Cardiac muscle cell (in vitro differentiated cells and primary cell): ENCODE results near the gene CENATAC. TPM values are rescaled to one million over a fixed set of nuclear protein-coding genes. Genes with fewer than 3 reads are reported as not detected.
A peak's percentile ranks its signal among the peaks of the same experiment; 100 is the strongest.

Experiments used
- DNase-seq, 2 donors: peaks; one replicate each; pipeline versions ENCODE4 v3.0.0 to v3.0.0-alpha.2; 2010 to 2017; ENCODE audit warnings: low read depth in 1 of 2, low spot score in 1 of 2
- H3K27ac ChIP-seq: fragments of 200-600 bp; sonication (generic); 2 replicates; pipeline ENCODE4 v1.5.1; 2016
- H3K27me3 ChIP-seq: fragments of 200-600 bp; sonication (generic); 2 replicates; pipeline ENCODE4 v1.6.0; 2016; ENCODE audit warnings: control low read depth
- H3K36me3 ChIP-seq: fragments of 200-600 bp; sonication (generic); 2 replicates; pipeline ENCODE4 v1.5.1; 2016; ENCODE audit warnings: control low read depth
- H3K4me1 ChIP-seq: fragments of 200-600 bp; sonication (generic); 2 replicates; pipeline ENCODE4 v1.8.1; 2017; ENCODE audit warnings: low read depth, mild to moderate bottlenecking, mixed run types
- H3K4me3 ChIP-seq: fragments of 200-600 bp; sonication (generic); 2 replicates; pipeline ENCODE4 v1.5.1; 2016; ENCODE audit warnings: mild to moderate bottlenecking
- H3K9me3 ChIP-seq: fragments of 200-600 bp; sonication (generic); 2 replicates; pipeline ENCODE4 v1.5.1; 2017; ENCODE audit warnings: low read depth, mild to moderate bottlenecking, control low read depth
- CTCF ChIP-seq: IDR thresholded peaks from 2 replicates; pipeline ENCODE4 v1.5.1; 2012; ENCODE audit warnings: low read depth, mild to moderate bottlenecking, low read length
- polyA plus RNA-seq: library from polyadenylated mRNA; unstranded; fragments of >200 nt; fragmentation: Nextera tagmentation; extraction: Ambion mirVana; gene quantifications from 2 replicates; pipeline ENCODE4 v1.2.1, GENCODE V29; 2016
- total RNA-seq: library from RNA; depleted of rRNA; stranded (reverse); fragments of >200 nt; gene quantifications from 2 replicates; pipeline ENCODE4 v1.2.3, GENCODE V29; 2016

The CENATAC gene
- total and polyA plus RNA-seq, 2 experiments from 2014 or later, result 27.0 to 78.2 TPM

- Histone ChIP-seq H3K9me3 (no peaks in the 10 kb centered on the region), H3K36me3 (peaks cover 30% of the 10 kb centered on the region), H3K27me3 (no peaks in the 10 kb centered on the region), H3K4me3 (no peak overlapping the region), H3K27ac (no peak overlapping the region), H3K4me1 (peaks cover 7% of the 10 kb centered on the region)
- no peak for DNase-seq
- TF ChIP-seq CTCF, result no peak
These were observed 23.7 kb downstream of the CENATAC start for GRCh38 chr11:119021631-119022030.

GRCh38 chr11:119023741-119024140 lies 25.8 kb downstream of the CENATAC start:
- peak overlapping the region; percentile 59 for H3K27ac ChIP-seq
- TF ChIP-seq CTCF, result no peak
- no peak overlapping the region for H3K4me3 ChIP-seq
- H3K36me3 ChIP-seq, result peaks cover 25% of the 10 kb centered on the region
- H3K4me1 ChIP-seq, result peaks cover 5% of the 10 kb centered on the region
- no peaks in the 10 kb centered on the region for H3K27me3 ChIP-seq
- peak in 1 of 2 donors; percentile 28 for DNase-seq
- no peaks in the 10 kb centered on the region for H3K9me3 ChIP-seq

GRCh38 chr11:119024430-119025098 lies 26.6 kb downstream of the CENATAC start:
- Histone ChIP-seq H3K4me3 (no peak overlapping the region), H3K27ac (peak overlapping the region; percentile 59), H3K36me3 (peaks cover 25% of the 10 kb centered on the region), H3K9me3 (no peaks in the 10 kb centered on the region), H3K27me3 (no peaks in the 10 kb centered on the region), H3K4me1 (peaks cover 12% of the 10 kb centered on the region)
- no peak for DNase-seq
- no peak for TF ChIP-seq CTCF

- H3K27me3 ChIP-seq, result no peaks in the 10 kb centered on the region
- no peak for DNase-seq
- TF ChIP-seq CTCF, result no peak
- H3K27ac ChIP-seq, result peak overlapping the region; percentile 59
- no peak overlapping the region for H3K4me3 ChIP-seq
- peaks cover 17% of the 10 kb centered on the region for H3K4me1 ChIP-seq
- no peaks in the 10 kb centered on the region for H3K9me3 ChIP-seq
- peaks cover 25% of the 10 kb centered on the region for H3K36me3 ChIP-seq
These were observed 27.1 kb downstream of the CENATAC start for GRCh38 chr11:119025099-119025473.

- Histone ChIP-seq H3K27me3 (no peaks in the 10 kb centered on the region), H3K36me3 (peaks cover 25% of the 10 kb centered on the region), H3K27ac (peak overlapping the region; percentile 59), H3K4me1 (peaks cover 17% of the 10 kb centered on the region), H3K9me3 (no peaks in the 10 kb centered on the region), H3K4me3 (no peak overlapping the region)
- no peak for DNase-seq
- TF ChIP-seq CTCF, result no peak
These were observed 27.6 kb downstream of the CENATAC start for GRCh38 chr11:119025541-119025940.
